Ishikawa (cell line): ENCODE measurements around the gene STAG2.

Experiments used
- CEBPB ChIP-seq: IDR thresholded peaks from 2 replicates; pipeline ENCODE4 v1.6.1; 2012
- CREB1 ChIP-seq: IDR thresholded peaks from 2 replicates; pipeline ENCODE4 v1.6.1; 2012; ENCODE audit warnings: low read depth
- EGR1 ChIP-seq: IDR thresholded peaks from 2 replicates; pipeline ENCODE4 v1.6.1; 2012
- EP300 ChIP-seq: IDR thresholded peaks from 2 replicates; pipeline ENCODE4 v1.6.1; 2012; ENCODE audit warnings: borderline replicate concordance
- MAX ChIP-seq: IDR thresholded peaks from 2 replicates; pipeline ENCODE4 v1.6.1; 2012
- NFIC ChIP-seq: IDR thresholded peaks from 2 replicates; pipeline ENCODE4 v1.6.1; 2012
- RAD21 ChIP-seq: IDR thresholded peaks from 2 replicates; pipeline ENCODE4 v1.6.1; 2012; ENCODE audit warnings: low read depth
- TAF1 ChIP-seq: IDR thresholded peaks from 2 replicates; pipeline ENCODE4 v1.6.1; 2012; ENCODE audit warnings: low read depth, mild to moderate bottlenecking
- TCF12 ChIP-seq: IDR thresholded peaks from 2 replicates; pipeline ENCODE4 v1.6.1; 2012; ENCODE audit warnings: low read depth
- TEAD4 ChIP-seq: IDR thresholded peaks from 2 replicates; pipeline ENCODE4 v1.6.1; 2012
- YY1 ChIP-seq: IDR thresholded peaks from 2 replicates; pipeline ENCODE4 v1.6.1; 2012; ENCODE audit warnings: low read depth

- TF ChIP-seq NFIC (peak; percentile 24; the same call in 1 of the 2 replicates), MAX (no peak), EP300 (no peak), CREB1 (no peak), CEBPB (no peak), TAF1 (no peak), RAD21 (no peak), TCF12 (no peak), EGR1 (no peak), YY1 (no peak), TEAD4 (no peak)
Observed at GRCh38 chrX:123920105-123920785, 41.3 kb upstream of the STAG2 start.
